CD4-positive, alpha-beta T cell treated with Interleukin-1 beta for 1 hour (primary cell): ENCODE data around the gene ITGB5.
A peak's percentile ranks its signal among the peaks of the same experiment; 100 is the strongest.

Source experiments
- DNase-seq, 2 donors: peaks; one replicate each; pipeline ENCODE4 v3.0.0-alpha.2; 2020 to 2022

ITGB5 gene

GRCh38 chr3:124860599-124860998 lies 26.6 kb downstream of the ITGB5 start:
- no peak for DNase-seq

GRCh38 chr3:124859025-124859424 lies 28.1 kb downstream of the ITGB5 start:
- DNase-seq, result no peak

- no peak for DNase-seq
These were observed 28.9 kb downstream of the ITGB5 start for GRCh38 chr3:124858275-124858674.

GRCh38 chr3:124856677-124857076 lies 30.5 kb downstream of the ITGB5 start:
- DNase-seq, result no peak

GRCh38 chr3:124854009-124854408 lies 33.2 kb downstream of the ITGB5 start:
- no peak for DNase-seq

GRCh38 chr3:124853446-124853845 lies 33.7 kb downstream of the ITGB5 start:
- no peak for DNase-seq

- no peak for DNase-seq
These were observed 35.3 kb downstream of the ITGB5 start for GRCh38 chr3:124851905-124852304.

GRCh38 chr3:124851136-124851535 lies 36.0 kb downstream of the ITGB5 start:
- DNase-seq, result no peak

- no peak for DNase-seq
These were observed 36.5 kb downstream of the ITGB5 start for GRCh38 chr3:124850633-124851032.

GRCh38 chr3:124850212-124850611 lies 37.0 kb downstream of the ITGB5 start:
- no peak for DNase-seq

- no peak for DNase-seq
These were observed 38.9 kb downstream of the ITGB5 start for GRCh38 chr3:124848300-124848699.

- no peak for DNase-seq
These were observed 39.3 kb downstream of the ITGB5 start for GRCh38 chr3:124847863-124848262.

- DNase-seq, result no peak
These were observed 40.1 kb downstream of the ITGB5 start for GRCh38 chr3:124847051-124847450.

- DNase-seq, result no peak
These were observed 41.0 kb downstream of the ITGB5 start for GRCh38 chr3:124846189-124846588.

- DNase-seq, result no peak
These were observed 41.8 kb downstream of the ITGB5 start for GRCh38 chr3:124845406-124845805.

GRCh38 chr3:124843506-124844177 lies 43.5 kb downstream of the ITGB5 start:
- DNase-seq, result no peak

- DNase-seq, result no peak
These were observed 44.1 kb downstream of the ITGB5 start for GRCh38 chr3:124843047-124843446.

- DNase-seq, result no peak
These were observed 45.6 kb downstream of the ITGB5 start for GRCh38 chr3:124841517-124841916.

- DNase-seq, result no peak
These were observed 46.8 kb downstream of the ITGB5 start for GRCh38 chr3:124840331-124840730.

GRCh38 chr3:124839896-124840295 lies 47.3 kb downstream of the ITGB5 start:
- DNase-seq, result no peak

GRCh38 chr3:124838963-124839362 lies 48.2 kb downstream of the ITGB5 start:
- no peak for DNase-seq

GRCh38 chr3:124837730-124838186 lies 49.4 kb downstream of the ITGB5 start:
- DNase-seq, result no peak

GRCh38 chr3:124837065-124837464 lies 50.1 kb downstream of the ITGB5 start:
- peak in 1 of 2 donors; percentile 2 for DNase-seq

GRCh38 chr3:124836448-124836847 lies 50.7 kb downstream of the ITGB5 start:
- DNase-seq, result no peak
